HG02642 (cell line): ENCODE results near the gene BCL2A1.
"Not testable (repeated sequence)": the region's sequence is repeated elsewhere in the genome, so short reads cannot be mapped to it uniquely, and the experiment has no call there.

Experiments
- ATAC-seq: cut with Tn5 transposase; IDR thresholded peaks from one replicate; pipeline ENCODE4 v1.9.1; 2021; ENCODE audit warnings: mild to moderate bottlenecking; ENCODE audit not compliant: unreplicated experiment, poor library complexity

BCL2A1 gene

GRCh38 chr15:79964232-79964805, 6.7 kb downstream of the BCL2A1 start:
- ATAC-seq = no peak

- not testable (repeated sequence) for ATAC-seq
These were observed 8.1 kb downstream of the BCL2A1 start for GRCh38 chr15:79962921-79963320.

- ATAC-seq = no peak
These were observed 8.8 kb downstream of the BCL2A1 start for GRCh38 chr15:79962178-79962577.

GRCh38 chr15:79960502-79961212, 10.3 kb downstream of the BCL2A1 start:
- ATAC-seq = no peak

GRCh38 chr15:79957741-79958140, 13.3 kb downstream of the BCL2A1 start:
- no peak for ATAC-seq

- no peak for ATAC-seq
These were observed 14.5 kb downstream of the BCL2A1 start for GRCh38 chr15:79956354-79956939.

GRCh38 chr15:79954661-79955060, 16.3 kb downstream of the BCL2A1 start:
- ATAC-seq = no peak

- no peak for ATAC-seq
These were observed 17.0 kb downstream of the BCL2A1 start for GRCh38 chr15:79953951-79954444.

GRCh38 chr15:79952329-79952728, 18.7 kb downstream of the BCL2A1 start:
- no peak for ATAC-seq

- no peak for ATAC-seq
These were observed 20.7 kb downstream of the BCL2A1 start for GRCh38 chr15:79950247-79950646.

- no peak for ATAC-seq
These were observed 22.2 kb downstream of the BCL2A1 start for GRCh38 chr15:79948761-79949160.

- ATAC-seq = no peak
These were observed 22.8 kb downstream of the BCL2A1 start for GRCh38 chr15:79948095-79948695.

GRCh38 chr15:79947009-79947408, 24.0 kb downstream of the BCL2A1 start:
- no peak for ATAC-seq

- no peak for ATAC-seq
These were observed 26.4 kb downstream of the BCL2A1 start for GRCh38 chr15:79944622-79945021.

GRCh38 chr15:79943820-79944219, 27.2 kb downstream of the BCL2A1 start:
- peak; percentile 85 for ATAC-seq

- no peak for ATAC-seq
These were observed 28.1 kb downstream of the BCL2A1 start for GRCh38 chr15:79942741-79943481.

- no peak for ATAC-seq
These were observed 31.6 kb downstream of the BCL2A1 start for GRCh38 chr15:79939399-79939798.

GRCh38 chr15:79938143-79938542, 32.9 kb downstream of the BCL2A1 start:
- no peak for ATAC-seq

GRCh38 chr15:79935556-79936201, 35.3 kb downstream of the BCL2A1 start:
- ATAC-seq = not testable (repeated sequence)

- no peak for ATAC-seq
These were observed 37.8 kb downstream of the BCL2A1 start for GRCh38 chr15:79933231-79933630.
